Nephron progenitor cell (in vitro differentiated cells): ENCODE results near the gene BGN.
A peak's percentile ranks its signal among the peaks of the same experiment; 100 is the strongest.

Experiments
- DNase-seq: peaks from one replicate; pipeline ENCODE4 v3.0.0; 2021
- H3K27ac Mint-ChIP-seq: 2 replicates; pipeline ENCODE4 v1.8.0; 2021; ENCODE audit warnings: mild to moderate bottlenecking, moderate library complexity, mixed read lengths
- H3K27me3 Mint-ChIP-seq: 2 replicates; pipeline ENCODE4 v1.8.0; 2021; ENCODE audit warnings: mild to moderate bottlenecking, low read depth, mixed read lengths; ENCODE audit not compliant: poor library complexity
- H3K36me3 Mint-ChIP-seq: 2 replicates; pipeline ENCODE4 v1.8.0; 2021; ENCODE audit warnings: low read depth, mixed read lengths
- H3K4me1 Mint-ChIP-seq: 2 replicates; pipeline ENCODE4 v1.8.0; 2021; ENCODE audit warnings: mixed read lengths
- H3K4me3 Mint-ChIP-seq: 2 replicates; pipeline ENCODE4 v1.8.0; 2021; ENCODE audit warnings: mild to moderate bottlenecking, moderate library complexity, mixed read lengths
- H3K9me3 Mint-ChIP-seq: 2 replicates; pipeline ENCODE4 v1.8.0; 2021; ENCODE audit warnings: mild to moderate bottlenecking, moderate library complexity, mixed read lengths
- TF ChIP-seq, protein P1 (sequence below): fragments of 200-600 bp; sonication (generic); IDR thresholded peaks from 2 replicates; pipeline ENCODE4 v1.5.0; 2021; ENCODE audit warnings: antibody characterized with exemption

Gene BGN

DNA sequence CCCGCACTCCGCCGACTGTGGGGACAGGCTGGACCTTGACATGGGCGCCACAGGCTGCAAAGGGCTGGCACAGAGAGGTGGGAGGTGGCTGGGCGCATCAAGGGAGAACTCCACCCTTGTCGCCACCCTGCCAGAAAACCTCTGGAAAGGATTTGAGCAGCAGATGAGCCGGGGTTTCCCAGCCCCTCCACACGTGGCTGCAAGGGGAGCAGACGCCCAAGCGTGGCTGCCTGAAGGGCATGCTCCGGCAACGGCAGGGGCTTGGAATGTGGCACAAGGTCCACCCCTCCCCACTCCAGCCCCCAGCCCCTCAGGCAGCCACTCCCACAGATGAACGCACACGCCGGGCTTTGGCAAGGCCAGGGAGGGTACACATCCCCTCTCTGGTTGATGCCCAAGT lies 4.6 kb downstream of the BGN start:
- Mint-ChIP-seq H3K36me3 (no peaks in the 10 kb centered on the region), H3K9me3 (peaks cover 16% of the 10 kb centered on the region), H3K27ac (no peak overlapping the region), H3K4me3 (no peak overlapping the region), H3K27me3 (no peaks in the 10 kb centered on the region), H3K4me1 (peaks cover 18% of the 10 kb centered on the region)
- TF ChIP-seq, protein P1, sequence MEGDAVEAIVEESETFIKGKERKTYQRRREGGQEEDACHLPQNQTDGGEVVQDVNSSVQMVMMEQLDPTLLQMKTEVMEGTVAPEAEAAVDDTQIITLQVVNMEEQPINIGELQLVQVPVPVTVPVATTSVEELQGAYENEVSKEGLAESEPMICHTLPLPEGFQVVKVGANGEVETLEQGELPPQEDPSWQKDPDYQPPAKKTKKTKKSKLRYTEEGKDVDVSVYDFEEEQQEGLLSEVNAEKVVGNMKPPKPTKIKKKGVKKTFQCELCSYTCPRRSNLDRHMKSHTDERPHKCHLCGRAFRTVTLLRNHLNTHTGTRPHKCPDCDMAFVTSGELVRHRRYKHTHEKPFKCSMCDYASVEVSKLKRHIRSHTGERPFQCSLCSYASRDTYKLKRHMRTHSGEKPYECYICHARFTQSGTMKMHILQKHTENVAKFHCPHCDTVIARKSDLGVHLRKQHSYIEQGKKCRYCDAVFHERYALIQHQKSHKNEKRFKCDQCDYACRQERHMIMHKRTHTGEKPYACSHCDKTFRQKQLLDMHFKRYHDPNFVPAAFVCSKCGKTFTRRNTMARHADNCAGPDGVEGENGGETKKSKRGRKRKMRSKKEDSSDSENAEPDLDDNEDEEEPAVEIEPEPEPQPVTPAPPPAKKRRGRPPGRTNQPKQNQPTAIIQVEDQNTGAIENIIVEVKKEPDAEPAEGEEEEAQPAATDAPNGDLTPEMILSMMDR = no peak
- no peak for DNase-seq

DNA sequence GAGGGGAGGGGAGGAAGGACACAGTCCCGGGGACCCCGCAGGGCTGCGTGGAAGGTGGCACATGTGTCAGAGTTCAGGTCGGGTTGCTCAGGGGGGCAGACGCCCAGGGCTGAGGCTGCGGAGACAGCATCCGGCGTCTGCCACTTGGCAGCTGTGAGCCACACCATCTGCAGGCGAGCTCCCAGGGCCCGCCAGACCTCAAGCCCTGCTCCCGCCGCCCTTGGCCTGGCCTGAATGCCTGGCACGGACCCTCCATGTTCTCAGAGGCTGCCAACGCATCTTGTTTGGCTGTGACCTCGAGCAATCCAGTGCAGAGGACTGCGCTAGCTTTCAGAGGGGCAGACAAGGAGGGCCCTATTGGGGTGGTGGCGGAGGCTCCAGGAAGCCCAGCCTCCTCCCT lies 5.1 kb downstream of the BGN start:
- no peak overlapping the region for H3K4me3 Mint-ChIP-seq

DNA sequence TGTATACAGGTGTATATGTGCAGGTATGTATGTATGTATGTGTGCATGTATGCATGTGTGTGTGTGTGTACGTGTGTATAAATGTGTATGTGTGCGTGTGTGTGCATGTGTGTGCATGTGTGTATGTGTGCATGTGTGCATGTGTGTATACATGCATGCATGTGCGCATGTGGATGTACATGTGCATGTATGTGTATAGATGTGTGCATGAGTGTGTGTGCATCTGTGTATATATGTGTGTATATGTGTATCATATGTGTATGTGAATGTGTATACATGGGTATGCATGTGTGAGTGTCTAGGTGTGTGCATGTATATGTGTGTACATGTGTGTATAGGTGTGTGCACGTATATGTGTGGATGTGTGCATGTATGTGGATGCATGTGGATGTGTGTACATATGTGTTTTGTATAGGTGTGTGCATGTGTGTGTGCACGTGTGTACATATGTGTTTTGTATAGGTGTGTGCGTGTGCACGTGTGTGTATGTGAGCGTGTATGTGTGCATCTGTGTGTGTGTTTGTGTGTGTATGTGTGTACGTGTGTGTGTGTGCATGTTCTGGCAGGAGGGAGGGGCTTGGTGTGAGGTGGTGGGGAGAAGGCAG lies 6.0 kb downstream of the BGN start:
- no peaks in the 10 kb centered on the region for H3K27me3 Mint-ChIP-seq
- DNase-seq = no peak
- peaks cover 16% of the 10 kb centered on the region for H3K9me3 Mint-ChIP-seq
- H3K36me3 Mint-ChIP-seq = no peaks in the 10 kb centered on the region
- peaks cover 9% of the 10 kb centered on the region for H3K4me1 Mint-ChIP-seq
- H3K4me3 Mint-ChIP-seq = no peak overlapping the region
- peak overlapping the region; percentile 18 for H3K27ac Mint-ChIP-seq
- TF ChIP-seq, protein P1 = no peak

More for the DNA sequence above, 5.1 kb downstream of the BGN start:
- Mint-ChIP-seq H3K9me3 (peaks cover 16% of the 10 kb centered on the region), H3K36me3 (no peaks in the 10 kb centered on the region), H3K27me3 (no peaks in the 10 kb centered on the region), H3K27ac (no peak overlapping the region), H3K4me1 (peaks cover 17% of the 10 kb centered on the region)
- no peak for DNase-seq
- TF ChIP-seq, protein P1 = no peak

DNA sequence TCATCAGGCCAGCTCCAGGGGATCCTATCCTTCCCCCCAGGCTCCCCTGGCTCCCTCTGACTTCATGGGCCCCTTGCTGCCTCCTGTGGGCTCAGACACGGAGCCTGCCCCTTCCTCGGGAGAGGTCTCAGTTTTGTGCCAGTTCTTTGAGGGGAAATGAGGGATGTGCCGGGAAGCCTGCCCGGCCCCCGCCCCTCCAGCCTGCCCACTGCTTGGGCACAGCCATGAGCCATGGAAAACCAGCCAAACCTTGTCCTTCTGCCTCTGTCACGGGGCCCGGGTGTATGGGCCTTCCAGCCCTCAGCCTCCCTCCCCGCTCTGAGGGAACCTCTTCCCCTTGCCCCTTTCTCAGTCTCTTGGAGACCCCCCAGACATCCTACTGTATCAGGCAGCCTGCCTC lies 6.8 kb downstream of the BGN start:
- Mint-ChIP-seq H3K27ac (no peak overlapping the region), H3K27me3 (no peaks in the 10 kb centered on the region), H3K9me3 (peaks cover 16% of the 10 kb centered on the region), H3K36me3 (no peaks in the 10 kb centered on the region), H3K4me1 (peaks cover 9% of the 10 kb centered on the region), H3K4me3 (no peak overlapping the region)
- DNase-seq = no peak
- TF ChIP-seq, protein P1 = no peak

DNA sequence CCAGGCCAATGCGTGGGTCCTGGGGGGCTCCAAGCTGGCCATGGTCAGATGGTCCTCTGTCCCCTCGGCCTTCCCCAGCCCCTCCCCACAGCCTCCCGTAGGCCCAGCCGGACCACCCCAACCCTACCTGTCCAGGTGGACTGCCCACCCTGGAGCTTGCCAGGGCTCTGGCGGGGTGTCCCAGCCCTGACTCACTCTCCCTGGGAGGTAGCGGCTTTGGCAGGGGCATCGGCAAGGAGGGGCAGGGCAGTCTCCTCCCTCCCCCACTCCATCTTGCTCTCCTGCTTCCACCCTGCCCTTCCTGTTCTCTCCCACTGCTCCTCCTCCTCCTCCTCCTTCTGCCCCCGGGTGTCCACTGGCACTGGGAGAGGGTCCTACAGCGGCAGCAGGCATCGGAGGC lies 7.4 kb downstream of the BGN start:
- H3K9me3 Mint-ChIP-seq = peaks cover 21% of the 10 kb centered on the region
- TF ChIP-seq, protein P1 = no peak
- H3K4me3 Mint-ChIP-seq = no peak overlapping the region
- H3K36me3 Mint-ChIP-seq = no peaks in the 10 kb centered on the region
- peaks cover 9% of the 10 kb centered on the region for H3K4me1 Mint-ChIP-seq
- H3K27ac Mint-ChIP-seq = peak overlapping the region; percentile 19
- no peaks in the 10 kb centered on the region for H3K27me3 Mint-ChIP-seq
- no peak for DNase-seq

DNA sequence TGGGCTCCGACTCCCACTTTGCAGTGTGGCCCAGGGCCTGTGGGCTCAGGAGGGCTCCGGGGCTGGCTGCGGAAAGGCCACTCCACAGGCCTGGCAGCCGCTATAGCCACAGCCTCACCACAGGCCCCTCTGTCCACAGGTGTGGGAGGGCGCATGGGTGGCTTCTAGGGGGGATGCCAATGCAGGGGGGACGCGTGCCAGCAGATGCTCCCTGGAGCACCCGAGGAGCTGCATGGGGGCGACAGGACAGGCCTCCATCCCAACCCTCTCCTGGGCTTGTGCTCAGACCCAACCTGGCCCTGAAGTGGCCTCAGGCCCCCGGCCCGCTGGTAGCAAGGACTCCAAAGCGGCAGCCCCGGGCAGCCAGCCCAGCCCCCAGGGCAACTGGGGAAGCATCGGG lies 8.0 kb downstream of the BGN start:
- Mint-ChIP-seq H3K4me3 (no peak overlapping the region), H3K36me3 (no peaks in the 10 kb centered on the region), H3K4me1 (peaks cover 9% of the 10 kb centered on the region), H3K9me3 (peaks cover 20% of the 10 kb centered on the region), H3K27ac (no peak overlapping the region), H3K27me3 (no peaks in the 10 kb centered on the region)
- no peak for DNase-seq
- TF ChIP-seq, protein P1 = no peak
